Measurements from ENCODE around the gene C11orf21.

The C11orf21 gene

GRCh38 chr11:2296913-2297622, 4.7 kb downstream of the C11orf21 start:
- Histone ChIP-seq H2AFZ (ENCODE audit: low read depth, low read length, severe bottlenecking) (no peak overlapping the region), H3F3A (ENCODE audit: insufficient read depth) (no peaks in the 10 kb centered on the region), H3K9me3 (ENCODE audit: insufficient read depth, low read length) (no peaks in the 10 kb centered on the region), H3K27ac (ENCODE audit: low read depth, low read length) (no peak overlapping the region), H3K9ac (ENCODE audit: low read length) (no peak overlapping the region), H4K20me1 (ENCODE audit: low read depth, low read length) (no peaks in the 10 kb centered on the region), H3K9me2 (replicated peaks; ENCODE audit: insufficient read depth, low read length) (no peaks in the 10 kb centered on the region), H3K4me3 (ENCODE audit: insufficient read depth, low read length, poor library complexity, severe bottlenecking) (no peak overlapping the region), H3K36me3 (ENCODE audit: low read length) (no peaks in the 10 kb centered on the region), H3K27me3 (ENCODE audit: low read length) (no peaks in the 10 kb centered on the region), H3K79me2 (ENCODE audit: insufficient read depth, low read length) (no peaks in the 10 kb centered on the region), H3K4me2 (ENCODE audit: low read depth, low read length, poor library complexity, severe bottlenecking) (no peak overlapping the region)
- TF ChIP-seq EZH2phosphoT487 (conservative IDR thresholded peaks at IDR 0.05; ENCODE audit: low read length) = no peak

GRCh38 chr11:2295971-2296912, 5.5 kb downstream of the C11orf21 start:
- H3K9me2 ChIP-seq (replicated peaks; ENCODE audit: insufficient read depth, low read length) = no peaks in the 10 kb centered on the region
- H3K27ac ChIP-seq (ENCODE audit: low read depth, low read length) = no peak overlapping the region
- H3K9me3 ChIP-seq (ENCODE audit: insufficient read depth, low read length) = no peaks in the 10 kb centered on the region
- no peaks in the 10 kb centered on the region for H3K79me2 ChIP-seq (ENCODE audit: insufficient read depth, low read length)
- H3K4me3 ChIP-seq (ENCODE audit: insufficient read depth, low read length, poor library complexity, severe bottlenecking) = no peak overlapping the region
- no peaks in the 10 kb centered on the region for H4K20me1 ChIP-seq (ENCODE audit: low read depth, low read length)
- H3K27me3 ChIP-seq (ENCODE audit: low read length) = no peaks in the 10 kb centered on the region
- H3K9ac ChIP-seq (ENCODE audit: low read length) = no peak overlapping the region
- H3F3A ChIP-seq (ENCODE audit: insufficient read depth) = no peaks in the 10 kb centered on the region
- no peak for TF ChIP-seq CTCF (IDR thresholded peaks at IDR 0.05; ENCODE audit: insufficient read depth, low read length, poor library complexity, severe bottlenecking)
- no peak for TF ChIP-seq EZH2phosphoT487 (conservative IDR thresholded peaks at IDR 0.05; ENCODE audit: low read length)
- no peak overlapping the region for H3K4me2 ChIP-seq (ENCODE audit: low read depth, low read length, poor library complexity, severe bottlenecking)
- H3K36me3 ChIP-seq (ENCODE audit: low read length) = no peaks in the 10 kb centered on the region
- H2AFZ ChIP-seq (ENCODE audit: low read depth, low read length, severe bottlenecking) = no peak overlapping the region

GRCh38 chr11:2294926-2295290, 6.8 kb downstream of the C11orf21 start:
- Histone ChIP-seq H3F3A (ENCODE audit: insufficient read depth) (no peaks in the 10 kb centered on the region), H3K9ac (ENCODE audit: low read length) (no peak overlapping the region), H3K79me2 (ENCODE audit: insufficient read depth, low read length) (no peaks in the 10 kb centered on the region), H3K4me2 (ENCODE audit: low read depth, low read length, poor library complexity, severe bottlenecking) (no peak overlapping the region), H4K20me1 (ENCODE audit: low read depth, low read length) (no peaks in the 10 kb centered on the region), H3K4me3 (ENCODE audit: insufficient read depth, low read length, poor library complexity, severe bottlenecking) (no peak overlapping the region), H3K27ac (ENCODE audit: low read depth, low read length) (no peak overlapping the region), H3K9me3 (ENCODE audit: insufficient read depth, low read length) (no peaks in the 10 kb centered on the region), H3K36me3 (ENCODE audit: low read length) (no peaks in the 10 kb centered on the region), H3K9me2 (replicated peaks; ENCODE audit: insufficient read depth, low read length) (no peaks in the 10 kb centered on the region), H3K27me3 (ENCODE audit: low read length) (no peaks in the 10 kb centered on the region), H2AFZ (ENCODE audit: low read depth, low read length, severe bottlenecking) (no peak overlapping the region)
- no peak for TF ChIP-seq CTCF (IDR thresholded peaks at IDR 0.05; ENCODE audit: insufficient read depth, low read length, poor library complexity, severe bottlenecking)
